NB4 (cell line): ENCODE data around the gene PPFIBP2.

Experiments
- TF ChIP-seq, protein P1 (sequence below): IDR thresholded peaks from one replicate; pipeline ENCODE4 v1.5.1; 2012; ENCODE audit warnings: low read depth, low read length
- TF ChIP-seq, protein P2 (sequence below): IDR thresholded peaks from 2 replicates; pipeline ENCODE4 v1.6.1; 2011; ENCODE audit warnings: low read depth, low read length

DNA sequence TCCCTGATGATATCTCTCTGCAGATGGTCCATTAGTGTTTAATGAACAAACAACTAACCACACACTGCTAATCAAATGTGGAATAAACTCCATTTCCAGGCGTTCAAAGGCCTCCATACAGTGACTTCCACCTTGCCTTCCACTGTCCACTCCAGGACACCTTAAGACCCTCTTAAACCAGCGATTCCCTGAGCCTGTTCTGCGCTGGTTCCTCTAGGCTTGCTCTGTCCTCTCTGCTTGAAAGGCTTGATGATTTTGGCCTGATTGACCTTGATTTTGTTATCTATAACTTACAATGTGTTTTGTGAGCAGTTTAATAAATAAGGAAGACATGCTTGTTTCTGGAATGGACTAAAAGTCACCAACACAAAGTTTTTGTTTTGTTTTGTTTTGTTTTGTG is 180.4 kb downstream of the PPFIBP2 start:
- TF ChIP-seq, protein P1, sequence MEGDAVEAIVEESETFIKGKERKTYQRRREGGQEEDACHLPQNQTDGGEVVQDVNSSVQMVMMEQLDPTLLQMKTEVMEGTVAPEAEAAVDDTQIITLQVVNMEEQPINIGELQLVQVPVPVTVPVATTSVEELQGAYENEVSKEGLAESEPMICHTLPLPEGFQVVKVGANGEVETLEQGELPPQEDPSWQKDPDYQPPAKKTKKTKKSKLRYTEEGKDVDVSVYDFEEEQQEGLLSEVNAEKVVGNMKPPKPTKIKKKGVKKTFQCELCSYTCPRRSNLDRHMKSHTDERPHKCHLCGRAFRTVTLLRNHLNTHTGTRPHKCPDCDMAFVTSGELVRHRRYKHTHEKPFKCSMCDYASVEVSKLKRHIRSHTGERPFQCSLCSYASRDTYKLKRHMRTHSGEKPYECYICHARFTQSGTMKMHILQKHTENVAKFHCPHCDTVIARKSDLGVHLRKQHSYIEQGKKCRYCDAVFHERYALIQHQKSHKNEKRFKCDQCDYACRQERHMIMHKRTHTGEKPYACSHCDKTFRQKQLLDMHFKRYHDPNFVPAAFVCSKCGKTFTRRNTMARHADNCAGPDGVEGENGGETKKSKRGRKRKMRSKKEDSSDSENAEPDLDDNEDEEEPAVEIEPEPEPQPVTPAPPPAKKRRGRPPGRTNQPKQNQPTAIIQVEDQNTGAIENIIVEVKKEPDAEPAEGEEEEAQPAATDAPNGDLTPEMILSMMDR, result no peak
- TF ChIP-seq, protein P2, sequence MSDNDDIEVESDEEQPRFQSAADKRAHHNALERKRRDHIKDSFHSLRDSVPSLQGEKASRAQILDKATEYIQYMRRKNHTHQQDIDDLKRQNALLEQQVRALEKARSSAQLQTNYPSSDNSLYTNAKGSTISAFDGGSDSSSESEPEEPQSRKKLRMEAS, result no peak
